Vagina (tissue), 2 donors: ENCODE results near the gene LHX4. TPM values are rescaled to one million over a fixed set of nuclear protein-coding genes. Genes with fewer than 3 reads are reported as not detected.

Source experiments
- DNase-seq, 2 donors: peaks; one replicate each; pipeline ENCODE4 v3.0.0-alpha.2; 2017; ENCODE audit errors: extremely low spot score in 2 of 2
- H3K27ac ChIP-seq: fragments of 200-600 bp; sonication (generic); one replicate; pipeline ENCODE4 v1.5.1; 2019
- H3K27me3 ChIP-seq: fragments of 200-600 bp; sonication (generic); one replicate; pipeline ENCODE4 v1.5.1; 2019
- H3K36me3 ChIP-seq, 2 donors: fragments of 200-600 bp; sonication (generic); one replicate each; pipeline ENCODE4 v1.5.1; 2017 to 2019
- H3K4me1 ChIP-seq: fragments of 200-600 bp; sonication (generic); one replicate; pipeline ENCODE4 v1.5.1; 2019
- H3K4me3 ChIP-seq, 2 donors: fragments of 200-600 bp; sonication (generic); 1 replicate in 1 of 2; 2 replicates in 1 of 2; pipeline ENCODE4 v1.5.1; 2016 to 2019
- H3K9me3 ChIP-seq: fragments of 200-600 bp; sonication (generic); one replicate; pipeline ENCODE4 v1.5.1; 2019
- POLR2A ChIP-seq, 2 donors: fragments of 450-650 bp; IDR thresholded peaks; one replicate each; pipeline ENCODE4 v1.6.1; 2017; ENCODE audit warnings: antibody characterized with exemption in 2 of 2, mild to moderate bottlenecking in 2 of 2, moderate library complexity in 2 of 2
- POLR2AphosphoS5 ChIP-seq, 2 donors: sonication (generic); formaldehyde crosslinking; IDR thresholded peaks; one replicate each; pipeline ENCODE4 v1.9.0; 2017; ENCODE audit warnings: antibody characterized with exemption in 2 of 2, mild to moderate bottlenecking in 2 of 2, low read depth in 1 of 2; ENCODE audit not compliant: insufficient read depth in 1 of 2
- intact Hi-C: fragments of 100-400 bp; cut with DNase I; formaldehyde crosslinking; loops from one replicate; pipeline ENCODE4 v1.15.1; 2023
- total RNA-seq: library from RNA; depleted of rRNA; stranded (reverse); fragments of >200 nt; gene quantifications from one replicate; pipeline ENCODE4 v1.2.3, GENCODE V29; 2016
- TF ChIP-seq, protein P1 (sequence below), 3 experiments: fragments of 450-650 bp in 2 of 3; fragments of 200-600 bp in 1 of 3; sonication (generic) in 1 of 3; IDR thresholded peaks; one replicate each; pipeline ENCODE4 v1.5.1; 2017 to 2019; ENCODE audit warnings: antibody characterized with exemption in 3 of 3, mild to moderate bottlenecking in 2 of 3, moderate library complexity in 2 of 3

LHX4 gene
- total RNA-seq, 1 donor from 2014 or later: 0.98 TPM

DNA sequence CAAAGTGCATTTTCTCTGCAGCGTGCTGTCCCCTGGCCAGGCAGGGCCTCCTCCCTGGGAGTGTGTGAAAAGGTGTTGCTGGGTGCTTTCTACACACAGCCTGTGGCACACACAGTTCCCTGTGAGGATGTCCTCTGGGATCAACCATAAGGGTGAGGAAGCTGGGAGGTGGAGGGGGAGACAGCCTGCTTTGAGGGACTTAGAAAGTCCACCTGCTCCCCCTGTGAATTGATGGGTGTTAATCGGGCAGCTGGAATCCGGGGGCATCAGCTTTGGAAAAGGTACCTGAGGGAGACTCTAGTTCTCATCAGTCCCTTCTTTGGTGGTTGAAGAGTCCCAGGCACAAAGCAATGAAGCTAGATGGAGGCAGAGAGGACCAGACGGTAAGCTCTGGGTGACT lies 35.8 kb downstream of the LHX4 start:
- H3K4me3 ChIP-seq: no peak overlapping the region
- TF ChIP-seq, protein P1, sequence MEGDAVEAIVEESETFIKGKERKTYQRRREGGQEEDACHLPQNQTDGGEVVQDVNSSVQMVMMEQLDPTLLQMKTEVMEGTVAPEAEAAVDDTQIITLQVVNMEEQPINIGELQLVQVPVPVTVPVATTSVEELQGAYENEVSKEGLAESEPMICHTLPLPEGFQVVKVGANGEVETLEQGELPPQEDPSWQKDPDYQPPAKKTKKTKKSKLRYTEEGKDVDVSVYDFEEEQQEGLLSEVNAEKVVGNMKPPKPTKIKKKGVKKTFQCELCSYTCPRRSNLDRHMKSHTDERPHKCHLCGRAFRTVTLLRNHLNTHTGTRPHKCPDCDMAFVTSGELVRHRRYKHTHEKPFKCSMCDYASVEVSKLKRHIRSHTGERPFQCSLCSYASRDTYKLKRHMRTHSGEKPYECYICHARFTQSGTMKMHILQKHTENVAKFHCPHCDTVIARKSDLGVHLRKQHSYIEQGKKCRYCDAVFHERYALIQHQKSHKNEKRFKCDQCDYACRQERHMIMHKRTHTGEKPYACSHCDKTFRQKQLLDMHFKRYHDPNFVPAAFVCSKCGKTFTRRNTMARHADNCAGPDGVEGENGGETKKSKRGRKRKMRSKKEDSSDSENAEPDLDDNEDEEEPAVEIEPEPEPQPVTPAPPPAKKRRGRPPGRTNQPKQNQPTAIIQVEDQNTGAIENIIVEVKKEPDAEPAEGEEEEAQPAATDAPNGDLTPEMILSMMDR (IDR thresholded peaks at IDR 0.05): no peak
- TF ChIP-seq POLR2AphosphoS5 (IDR thresholded peaks at IDR 0.05; ENCODE audit: insufficient read depth in 1 of 2, low read depth in 1 of 2) (no peak), POLR2A (IDR thresholded peaks at IDR 0.05) (no peak)
- H3K4me1 ChIP-seq: no peaks in the 10 kb centered on the region
- no peak overlapping the region for H3K27ac ChIP-seq
- H3K9me3 ChIP-seq: no peaks in the 10 kb centered on the region
- H3K36me3 ChIP-seq: no peaks in the 10 kb centered on the region
- intact Hi-C loops: no loop called here
- no peak for DNase-seq
- no peaks in the 10 kb centered on the region for H3K27me3 ChIP-seq

DNA sequence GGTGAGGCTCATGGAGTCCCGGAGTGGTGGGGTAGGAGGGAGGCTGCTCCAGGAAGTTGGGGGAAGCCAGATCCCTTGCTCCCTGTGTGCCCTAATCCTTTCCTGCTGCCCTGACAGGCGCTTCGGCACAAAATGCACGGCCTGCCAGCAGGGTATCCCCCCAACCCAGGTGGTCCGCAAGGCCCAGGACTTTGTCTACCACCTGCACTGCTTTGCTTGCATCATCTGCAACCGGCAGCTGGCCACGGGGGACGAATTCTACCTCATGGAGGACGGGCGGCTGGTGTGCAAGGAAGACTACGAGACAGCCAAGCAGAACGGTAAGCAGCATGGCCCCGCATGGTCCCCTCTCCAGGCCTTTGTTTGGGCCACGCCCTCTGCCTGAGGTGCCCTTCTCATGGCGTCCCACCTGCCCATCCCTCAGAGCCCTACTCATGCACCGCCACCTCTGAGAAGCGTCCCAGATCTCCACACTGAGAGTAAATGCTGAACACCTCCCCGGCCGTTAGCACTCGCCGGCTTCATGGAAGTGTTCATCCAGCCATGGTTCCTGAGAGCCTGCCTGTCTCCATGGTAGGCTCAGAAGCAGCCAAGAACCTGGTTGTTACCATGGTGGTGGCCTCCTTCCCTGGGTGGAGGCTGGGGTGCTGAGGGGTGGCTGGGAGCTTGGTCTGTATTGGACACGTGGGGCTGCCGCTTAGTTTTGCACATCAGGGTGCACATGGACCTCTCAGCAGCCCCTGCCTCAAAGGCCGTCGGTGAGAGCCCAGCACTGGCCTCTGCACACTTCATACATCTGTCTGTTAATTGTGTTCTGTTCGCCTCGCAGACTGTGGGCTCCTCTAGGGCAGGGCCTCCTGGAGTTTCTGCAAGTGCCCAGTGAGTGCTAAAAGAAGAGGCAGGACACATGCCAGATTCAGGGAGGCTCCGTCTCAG lies 36.5 kb downstream of the LHX4 start:
- DNase-seq: peak in 1 of 2 donors; percentile 65
- intact Hi-C loops: no loop called here
- Histone ChIP-seq H3K4me1 (no peaks in the 10 kb centered on the region), H3K27ac (no peak overlapping the region), H3K27me3 (no peaks in the 10 kb centered on the region), H3K9me3 (no peaks in the 10 kb centered on the region), H3K36me3 (no peaks in the 10 kb centered on the region), H3K4me3 (no peak overlapping the region)
- TF ChIP-seq POLR2A (IDR thresholded peaks at IDR 0.05) (no peak), POLR2AphosphoS5 (IDR thresholded peaks at IDR 0.05; ENCODE audit: insufficient read depth in 1 of 2, low read depth in 1 of 2) (no peak)
- TF ChIP-seq, protein P1 (IDR thresholded peaks at IDR 0.05): no peak

DNA sequence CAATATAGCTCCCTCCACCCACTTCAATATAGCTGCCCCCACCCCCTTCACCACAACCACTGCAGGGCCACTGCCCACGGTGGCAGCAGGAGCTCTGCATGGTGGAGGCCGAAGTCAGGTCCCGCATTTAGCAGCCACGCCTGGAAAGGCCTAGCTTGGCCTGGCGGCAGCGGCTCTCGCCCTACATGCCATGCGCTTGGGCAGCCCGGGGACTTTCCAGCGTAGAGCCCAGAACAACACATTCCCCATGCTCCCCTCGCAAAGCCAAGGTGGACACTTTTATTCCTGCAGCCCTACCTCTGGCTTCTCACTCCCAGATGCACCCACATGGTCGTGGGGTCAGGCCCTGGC lies 37.1 kb downstream of the LHX4 start:
- no peak overlapping the region for H3K4me3 ChIP-seq
- no peaks in the 10 kb centered on the region for H3K27me3 ChIP-seq
- TF ChIP-seq, protein P1 (IDR thresholded peaks at IDR 0.05): no peak
- no peak for TF ChIP-seq POLR2AphosphoS5 (IDR thresholded peaks at IDR 0.05; ENCODE audit: insufficient read depth in 1 of 2, low read depth in 1 of 2)
- TF ChIP-seq POLR2A (IDR thresholded peaks at IDR 0.05): no peak
- H3K27ac ChIP-seq: no peak overlapping the region
- H3K36me3 ChIP-seq: no peaks in the 10 kb centered on the region
- intact Hi-C loops: no loop called here
- no peaks in the 10 kb centered on the region for H3K4me1 ChIP-seq
- no peaks in the 10 kb centered on the region for H3K9me3 ChIP-seq
- peak in 1 of 2 donors; percentile 65 for DNase-seq

DNA sequence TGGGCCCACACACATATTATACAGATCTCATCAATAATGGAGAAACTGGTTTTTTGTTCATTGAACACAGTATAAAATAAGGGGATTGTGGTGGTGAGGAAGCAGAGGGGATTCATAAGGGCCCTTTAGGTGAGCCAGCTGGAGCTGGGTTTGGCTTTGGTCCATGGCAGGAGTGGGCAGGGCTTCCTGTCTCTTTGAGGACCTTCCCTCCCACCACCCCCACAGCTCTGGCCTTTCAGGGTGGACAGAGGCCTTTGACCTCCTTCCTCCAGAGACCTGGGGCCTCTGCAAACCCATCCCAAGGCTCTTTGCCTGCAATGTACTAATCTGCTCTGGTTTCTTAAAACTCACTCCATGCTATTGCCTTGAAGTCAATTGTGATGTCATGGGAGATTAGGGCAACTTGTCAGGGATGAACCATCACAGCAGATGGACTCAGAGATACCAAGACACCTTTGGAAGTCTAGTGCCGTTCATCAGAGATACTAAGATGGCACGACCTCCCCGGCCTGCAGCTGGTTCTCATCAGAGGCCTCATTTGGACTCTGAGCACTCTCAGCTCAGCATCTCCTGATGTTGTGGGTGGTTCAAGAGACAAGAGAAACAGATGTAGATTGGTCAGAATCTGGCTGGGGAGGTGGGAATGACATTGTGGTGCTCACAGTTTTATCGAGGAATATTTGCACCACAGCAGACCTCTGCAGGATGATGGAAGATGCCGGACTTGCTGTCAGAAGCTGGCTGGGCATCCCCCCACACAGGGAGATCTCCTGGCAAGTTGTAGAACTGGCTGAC lies 37.9 kb downstream of the LHX4 start:
- peak; percentile 12 to 75 for DNase-seq
- no peak overlapping the region for H3K27ac ChIP-seq
- H3K4me3 ChIP-seq: no peak overlapping the region

More for the DNA sequence above, 37.9 kb downstream of the LHX4 start:
- TF ChIP-seq, protein P1 (IDR thresholded peaks at IDR 0.05): no peak
- no peak for TF ChIP-seq POLR2AphosphoS5 (IDR thresholded peaks at IDR 0.05; ENCODE audit: insufficient read depth in 1 of 2, low read depth in 1 of 2)
- Histone ChIP-seq H3K27me3 (no peaks in the 10 kb centered on the region), H3K9me3 (no peaks in the 10 kb centered on the region), H3K4me1 (no peaks in the 10 kb centered on the region), H3K36me3 (no peaks in the 10 kb centered on the region)
- intact Hi-C loops: no loop called here
